ENCODE results near the gene INCA1. TPM values are rescaled to one million over a fixed set of nuclear protein-coding genes. Genes with fewer than 3 reads are reported as not detected.

The INCA1 gene
- total and polyA plus RNA-seq, 2 of the 8 experiments (the other 6 are each of a cell fraction or from before 2014, with no cell fraction given) = 0.89 to 1.4 TPM

GRCh38 chr17:4969551-4970173 is 27.7 kb downstream of the INCA1 start (continued):
- TF ChIP-seq SP1 (IDR thresholded peaks at IDR 0.05; ENCODE audit: low read depth, low read length) = no peak
- no peak for TF ChIP-seq TAF1 (IDR thresholded peaks at IDR 0.05; ENCODE audit: low read depth, low read length)
- no peak for TF ChIP-seq SIN3A (conservative IDR thresholded peaks at IDR 0.05 in 1 of 2, IDR thresholded peaks at IDR 0.05 in 1 of 2; ENCODE audit: low read depth in 1 of 2, low read length in 2 of 2)
- no peak for TF ChIP-seq SAP30 (IDR thresholded peaks at IDR 0.05; ENCODE audit: insufficient read depth, insufficient replicate concordance, low read length)

All from H1 (cell line).